ENCODE data around the gene PAK5. TPM values are rescaled to one million over a fixed set of nuclear protein-coding genes. Genes with fewer than 3 reads are reported as not detected.

The PAK5 gene
- total RNA-seq, 4 donors from 2014 or later: 0.22 TPM; not detected in 3

GRCh38 chr20:9739991-9740390, 98.9 kb downstream of the PAK5 start:
- Histone ChIP-seq H3K36me3 (no peaks in the 10 kb centered on the region), H3K4me3 (no peak overlapping the region), H3K27me3 (no peaks in the 10 kb centered on the region), H3K27ac (no peak overlapping the region), H3K9me3 (peaks cover 0 to 8% (median 0%) of the 10 kb centered on the region in 4 donors), H3K4me1 (no peaks in the 10 kb centered on the region)
- 66 to 73% methylated on average over 4 of the region's 4 CpGs for WGBS, 2 donors
- TF ChIP-seq CTCF (IDR thresholded peaks at IDR 0.05): no peak
- no peak for TF ChIP-seq POLR2A (IDR thresholded peaks at IDR 0.05)
- no peak for DNase-seq (ENCODE audit: low spot score in 2 of 2)

- Histone ChIP-seq H3K27me3 (no peaks in the 10 kb centered on the region), H3K36me3 (no peaks in the 10 kb centered on the region), H3K4me3 (no peak overlapping the region), H3K4me1 (no peaks in the 10 kb centered on the region), H3K9me3 (no peaks in the 10 kb centered on the region), H3K27ac (no peak overlapping the region)
- TF ChIP-seq CTCF (IDR thresholded peaks at IDR 0.05) (no peak), POLR2A (IDR thresholded peaks at IDR 0.05) (no peak), EP300 (IDR thresholded peaks at IDR 0.05) (no peak)
- 94% methylated on average over 2 of the region's 2 CpGs for WGBS, 2 donors
- DNase-seq (ENCODE audit: low spot score in 2 of 2): no peak
Observed at GRCh38 chr20:9736373-9736772, 102.5 kb downstream of the PAK5 start.

- Histone ChIP-seq H3K4me3 (no peak overlapping the region), H3K36me3 (no peaks in the 10 kb centered on the region)
Observed at GRCh38 chr20:9723501-9724202, 115.2 kb downstream of the PAK5 start.

GRCh38 chr20:9711872-9712271, 127.0 kb downstream of the PAK5 start:
- H3K9me3 ChIP-seq: no peaks in the 10 kb centered on the region
- WGBS, 2 donors: 63% methylated on average over 2 of the region's 2 CpGs
- DNase-seq (ENCODE audit: low spot score in 2 of 2): no peak

More at GRCh38 chr20:9723501-9724202, 115.2 kb downstream of the PAK5 start:
- TF ChIP-seq EP300 (IDR thresholded peaks at IDR 0.05) (no peak), POLR2A (IDR thresholded peaks at IDR 0.05) (no peak), CTCF (IDR thresholded peaks at IDR 0.05) (no peak)
- no peak for DNase-seq (ENCODE audit: low spot score in 2 of 2)
- no peak overlapping the region for H3K27ac ChIP-seq
- H3K9me3 ChIP-seq: no peaks in the 10 kb centered on the region
- 88% methylated on average over 7 of the region's 7 CpGs for WGBS, 2 donors
- H3K4me1 ChIP-seq: no peaks in the 10 kb centered on the region
- H3K27me3 ChIP-seq: no peaks in the 10 kb centered on the region

More at GRCh38 chr20:9711872-9712271, 127.0 kb downstream of the PAK5 start:
- no peak for TF ChIP-seq POLR2A (IDR thresholded peaks at IDR 0.05)
- no peak for TF ChIP-seq EP300 (IDR thresholded peaks at IDR 0.05)
- no peak for TF ChIP-seq CTCF (IDR thresholded peaks at IDR 0.05)
- H3K27ac ChIP-seq: no peak overlapping the region
- no peak overlapping the region for H3K4me3 ChIP-seq
- no peaks in the 10 kb centered on the region for H3K36me3 ChIP-seq
- no peaks in the 10 kb centered on the region for H3K27me3 ChIP-seq
- no peaks in the 10 kb centered on the region for H3K4me1 ChIP-seq
